HFF-Myc (cell line): ENCODE results near the gene PPP1R16B.
A peak's percentile ranks its signal among the peaks of the same experiment; 100 is the strongest.
"Not testable (repeated sequence)": the region's sequence is repeated elsewhere in the genome, so short reads cannot be mapped to it uniquely, and the experiment has no call there.

Experiments used
- DNase-seq: peaks from one replicate; pipeline ENCODE4 v3.0.0-alpha.2; 2011; ENCODE audit warnings: low read depth; ENCODE audit errors: extremely low read depth
- H3K4me3 ChIP-seq: replicated peaks from 2 replicates; pipeline ENCODE4 v1.5.1; 2011; ENCODE audit warnings: low read depth, mild to moderate bottlenecking, control low read depth, low read length
- TF ChIP-seq, protein P1 (sequence below): IDR thresholded peaks from 2 replicates; pipeline ENCODE4 v1.5.1; 2012; ENCODE audit warnings: mild to moderate bottlenecking, low read depth, low read length, control low read depth; ENCODE audit errors: missing control alignments

PPP1R16B gene

DNA sequence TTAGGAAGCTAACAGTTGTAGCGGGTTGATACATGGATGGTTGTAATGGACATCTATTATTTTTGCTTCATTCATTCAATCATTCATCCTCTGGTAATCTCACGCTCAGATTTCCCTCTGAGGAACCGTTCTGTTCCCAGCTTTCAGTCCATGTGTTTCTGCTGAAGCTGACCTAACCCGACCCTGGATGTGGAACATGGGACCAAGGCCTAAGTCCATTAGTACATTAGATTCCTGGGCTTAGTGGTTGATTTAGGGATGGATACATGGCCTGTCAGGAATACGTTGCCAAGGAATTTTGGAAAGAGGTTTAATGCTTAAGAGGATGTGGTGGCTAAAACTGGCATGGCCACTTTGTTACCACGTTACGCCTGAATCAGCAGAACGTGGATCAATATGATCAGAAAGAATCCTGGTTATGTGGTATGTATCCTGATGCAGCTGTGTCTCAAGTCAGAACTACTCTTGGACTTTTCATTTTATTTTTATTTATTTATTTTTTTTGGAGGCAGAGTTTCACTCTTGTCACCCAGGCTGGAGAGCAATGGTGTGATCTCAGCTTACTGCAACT is 152.5 kb downstream of the PPP1R16B start:
- TF ChIP-seq, protein P1, sequence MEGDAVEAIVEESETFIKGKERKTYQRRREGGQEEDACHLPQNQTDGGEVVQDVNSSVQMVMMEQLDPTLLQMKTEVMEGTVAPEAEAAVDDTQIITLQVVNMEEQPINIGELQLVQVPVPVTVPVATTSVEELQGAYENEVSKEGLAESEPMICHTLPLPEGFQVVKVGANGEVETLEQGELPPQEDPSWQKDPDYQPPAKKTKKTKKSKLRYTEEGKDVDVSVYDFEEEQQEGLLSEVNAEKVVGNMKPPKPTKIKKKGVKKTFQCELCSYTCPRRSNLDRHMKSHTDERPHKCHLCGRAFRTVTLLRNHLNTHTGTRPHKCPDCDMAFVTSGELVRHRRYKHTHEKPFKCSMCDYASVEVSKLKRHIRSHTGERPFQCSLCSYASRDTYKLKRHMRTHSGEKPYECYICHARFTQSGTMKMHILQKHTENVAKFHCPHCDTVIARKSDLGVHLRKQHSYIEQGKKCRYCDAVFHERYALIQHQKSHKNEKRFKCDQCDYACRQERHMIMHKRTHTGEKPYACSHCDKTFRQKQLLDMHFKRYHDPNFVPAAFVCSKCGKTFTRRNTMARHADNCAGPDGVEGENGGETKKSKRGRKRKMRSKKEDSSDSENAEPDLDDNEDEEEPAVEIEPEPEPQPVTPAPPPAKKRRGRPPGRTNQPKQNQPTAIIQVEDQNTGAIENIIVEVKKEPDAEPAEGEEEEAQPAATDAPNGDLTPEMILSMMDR, result no peak
- no peak overlapping the region for H3K4me3 ChIP-seq
- DNase-seq, result no peak

DNA sequence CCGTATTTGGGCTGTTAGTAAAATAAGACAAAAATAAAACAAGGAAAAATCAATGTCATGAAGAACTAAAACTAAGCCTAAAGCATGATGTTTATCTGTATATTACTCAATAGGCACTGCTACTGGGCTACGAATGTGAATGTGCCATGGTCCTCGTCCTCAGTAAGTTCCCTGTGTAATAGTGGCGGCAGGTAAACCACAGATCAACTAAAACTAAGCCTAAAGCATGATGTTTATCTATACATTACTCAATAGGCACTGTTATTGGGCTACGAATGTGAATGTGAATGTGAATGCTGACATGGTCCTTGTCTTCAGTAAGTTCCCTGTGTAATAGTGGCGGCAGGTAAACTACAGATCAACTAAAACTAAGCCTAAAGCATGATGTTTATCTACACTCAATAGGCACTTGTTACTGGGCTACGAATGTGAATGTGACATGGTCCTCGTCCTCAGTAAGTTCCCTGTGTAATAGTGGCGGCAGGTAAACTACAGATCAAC is 154.7 kb downstream of the PPP1R16B start:
- not testable (repeated sequence) for DNase-seq, H3K4me3 ChIP-seq

DNA sequence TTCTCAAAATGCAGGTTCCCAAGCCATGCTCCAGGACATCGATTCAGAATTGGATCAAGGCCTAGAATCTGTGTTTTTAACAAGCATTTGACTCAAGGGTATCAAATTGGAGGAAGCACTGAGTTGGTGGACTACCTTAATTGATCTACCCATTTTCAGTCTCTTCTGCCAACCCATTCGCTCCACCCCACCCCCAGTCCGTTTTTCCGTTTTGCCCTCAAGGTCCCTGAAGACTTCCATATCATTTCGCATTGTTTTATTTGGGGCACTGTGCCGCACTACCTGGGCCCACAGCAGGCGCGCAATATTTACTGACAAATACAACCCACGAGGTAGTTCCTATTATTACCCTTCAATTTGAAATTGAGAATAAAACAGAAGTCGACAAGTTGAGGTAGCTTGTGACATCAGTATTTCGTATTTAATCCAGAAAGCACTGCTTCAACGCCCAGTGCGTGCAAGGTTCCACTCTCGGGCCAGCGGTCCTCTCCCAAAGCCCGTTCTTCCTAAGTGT is 156.1 kb downstream of the PPP1R16B start:
- TF ChIP-seq, protein P1, result no peak
- no peak for DNase-seq
- H3K4me3 ChIP-seq, result peak overlapping the region; percentile 77

DNA sequence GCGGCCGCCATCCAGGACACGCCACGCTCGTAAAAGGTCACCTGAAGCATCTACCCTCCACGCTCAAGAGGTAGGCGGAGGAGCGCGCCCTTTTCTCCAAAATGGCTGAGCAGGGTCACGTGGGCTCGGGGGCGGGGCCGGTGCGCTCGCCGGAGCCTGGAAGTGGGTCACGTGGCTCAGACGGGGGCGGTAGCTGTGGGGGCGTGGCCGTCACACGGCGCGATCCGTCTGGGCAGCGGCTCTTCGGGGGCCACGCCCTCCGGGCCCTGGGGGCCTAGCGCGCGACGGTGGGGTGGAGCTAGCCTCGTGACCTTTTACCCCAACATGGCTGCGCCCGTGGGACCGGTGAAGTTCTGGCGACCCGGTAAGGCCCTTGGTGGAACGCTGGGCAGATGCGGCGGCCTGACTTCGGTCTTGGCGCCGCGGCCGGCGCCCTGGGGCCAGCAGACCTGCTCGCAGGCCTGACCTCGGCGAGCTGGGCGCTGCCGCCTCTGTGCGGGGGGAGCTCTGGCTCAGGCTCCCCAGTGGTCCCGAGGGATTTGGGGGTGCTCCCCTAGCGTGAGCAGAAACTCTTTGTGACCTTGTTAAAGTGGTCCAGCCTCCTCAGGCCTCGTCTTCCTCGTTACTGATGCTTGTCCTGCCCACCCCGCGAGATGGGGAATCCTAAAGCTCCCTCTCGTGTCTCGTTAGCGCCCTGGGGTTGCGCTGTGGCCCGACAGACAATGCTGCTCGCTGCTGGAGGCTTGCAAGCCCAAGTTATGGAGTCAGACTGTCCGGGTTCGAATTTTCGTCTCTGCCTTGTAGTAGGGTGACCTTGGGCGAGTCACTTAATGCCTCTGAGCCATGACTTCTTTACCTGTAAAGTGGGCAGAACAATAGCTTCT is 156.8 kb downstream of the PPP1R16B start, which contains the start of gene DHX35:
TSS of gene DHX35 (plus strand) at position 301 of the 884 bp plus-strand sequence. CDS start at position 325, 24 bp downstream.
- TF ChIP-seq, protein P1, result peak; percentile 25
- peak within 1 kb of the TSS; percentile 77 for H3K4me3 ChIP-seq
- DNase-seq, result peak; percentile 81

DNA sequence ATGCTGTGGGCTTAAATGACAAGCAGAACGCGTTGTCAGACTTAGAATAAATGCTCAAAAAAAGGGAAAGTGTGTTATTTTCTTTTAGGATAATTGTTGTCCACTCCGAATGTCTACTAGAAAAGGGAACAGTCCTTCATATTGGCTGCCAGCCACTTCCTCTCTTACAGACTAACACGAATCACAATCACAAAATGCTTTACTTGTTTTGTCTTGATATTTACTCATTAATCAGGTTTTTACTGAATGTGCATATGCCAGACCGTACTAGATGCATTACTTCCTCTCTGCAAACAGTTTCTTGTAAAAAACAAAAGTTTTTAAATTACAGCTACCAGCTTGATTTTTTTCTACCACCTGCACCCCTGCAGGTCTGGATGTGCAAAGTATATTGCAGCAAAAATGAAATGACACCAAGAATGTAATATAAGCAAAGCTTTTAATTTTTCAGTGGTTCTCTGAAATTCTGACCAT is 157.5 kb downstream of the PPP1R16B start:
- TF ChIP-seq, protein P1, result no peak
- peak overlapping the region; percentile 77 for H3K4me3 ChIP-seq
- no peak for DNase-seq

DNA sequence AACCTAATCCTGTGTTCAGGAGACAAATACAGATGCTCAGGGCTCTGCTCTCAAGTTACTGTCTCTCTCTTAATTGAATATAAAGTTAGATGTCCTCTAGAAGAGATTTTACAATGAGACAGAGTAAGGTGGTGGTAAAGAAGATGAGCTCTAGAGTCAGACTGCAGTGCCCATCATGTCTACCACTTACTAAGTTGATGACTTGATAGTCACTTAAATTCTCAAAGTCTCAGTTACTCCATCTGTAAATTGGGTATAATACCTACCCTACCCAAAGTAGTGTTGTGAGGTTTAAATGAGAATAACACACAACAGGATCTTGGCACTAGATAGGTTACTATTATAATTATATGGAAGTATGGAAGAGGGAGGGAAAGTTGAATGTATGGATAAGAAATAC is 158.2 kb downstream of the PPP1R16B start:
- TF ChIP-seq, protein P1, result no peak
- no peak overlapping the region for H3K4me3 ChIP-seq
- no peak for DNase-seq

DNA sequence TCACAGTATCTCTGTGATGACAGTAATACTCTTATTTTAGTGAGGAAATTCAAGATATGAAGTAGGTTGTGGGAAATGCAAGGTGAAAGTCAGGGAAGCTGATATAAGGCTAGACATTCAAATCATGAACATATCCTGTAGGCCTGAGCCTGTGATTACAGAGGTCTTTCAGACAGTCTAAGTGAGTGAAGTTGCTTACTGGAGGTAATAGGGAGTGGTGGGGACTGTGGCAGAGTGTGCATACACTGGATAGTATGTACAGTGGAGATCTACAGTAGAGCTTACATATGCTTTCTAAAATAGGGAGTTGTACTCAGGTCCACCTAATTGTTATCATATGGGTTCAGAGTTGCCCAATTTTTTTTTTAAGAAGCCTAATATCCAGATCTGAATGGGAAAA is 159.8 kb downstream of the PPP1R16B start:
- no peak for DNase-seq
- TF ChIP-seq, protein P1, result no peak
- no peak overlapping the region for H3K4me3 ChIP-seq
